ENCODE results near the gene PRRC2B.

The PRRC2B gene

GRCh38 chr9:131484560-131485185, 90.8 kb downstream of the PRRC2B start:
- in situ Hi-C loops (cut with HindIII; ENCODE audit: low pct_ligation_motif_present, low sequenced_read_pairs), result no loop called here
- H3K36me3 ChIP-seq (replicated peaks), result peaks cover 95% of the 10 kb centered on the region
- no peaks in the 10 kb centered on the region for H3K27me3 ChIP-seq (replicated peaks)
- DNase-seq, result no peak
- no peak for TF ChIP-seq CTCF (IDR thresholded peaks at IDR 0.05; ENCODE audit: low read depth, low read length, missing control alignments)
- H3K27ac ChIP-seq, result no peak overlapping the region
- H3K4me3 ChIP-seq (ENCODE audit: low read depth, low read length), result no peak overlapping the region

GRCh38 chr9:131485206-131485605, 91.3 kb downstream of the PRRC2B start:
- no peak overlapping the region for H3K4me3 ChIP-seq (ENCODE audit: low read depth, low read length)
- H3K27ac ChIP-seq, result no peak overlapping the region
- no peak for TF ChIP-seq CTCF (IDR thresholded peaks at IDR 0.05; ENCODE audit: low read depth, low read length, missing control alignments)
- H3K27me3 ChIP-seq (replicated peaks), result no peaks in the 10 kb centered on the region
- no peak for DNase-seq
- in situ Hi-C loops (cut with HindIII; ENCODE audit: low pct_ligation_motif_present, low sequenced_read_pairs), result no loop called here
- H3K36me3 ChIP-seq (replicated peaks), result peaks cover 95% of the 10 kb centered on the region

GRCh38 chr9:131485728-131486422, 92.0 kb downstream of the PRRC2B start:
- peaks cover 96% of the 10 kb centered on the region for H3K36me3 ChIP-seq (replicated peaks)
- in situ Hi-C loops (cut with HindIII; ENCODE audit: low pct_ligation_motif_present, low sequenced_read_pairs), result no loop called here

GRCh38 chr9:131487001-131487400, 93.1 kb downstream of the PRRC2B start:
- Histone ChIP-seq H3K36me3 (replicated peaks) (peaks cover 99% of the 10 kb centered on the region), H3K4me3 (ENCODE audit: low read depth, low read length) (no peak overlapping the region), H3K27me3 (replicated peaks) (no peaks in the 10 kb centered on the region), H3K27ac (no peak overlapping the region)
- in situ Hi-C loops (cut with HindIII; ENCODE audit: low pct_ligation_motif_present, low sequenced_read_pairs), result no loop called here
- DNase-seq, result no peak
- TF ChIP-seq CTCF (IDR thresholded peaks at IDR 0.05; ENCODE audit: low read depth, low read length, missing control alignments), result no peak

More at GRCh38 chr9:131485728-131486422, 92.0 kb downstream of the PRRC2B start:
- no peak for DNase-seq
- TF ChIP-seq CTCF (IDR thresholded peaks at IDR 0.05; ENCODE audit: low read depth, low read length, missing control alignments), result no peak
- no peaks in the 10 kb centered on the region for H3K27me3 ChIP-seq (replicated peaks)
- H3K27ac ChIP-seq, result no peak overlapping the region
- no peak overlapping the region for H3K4me3 ChIP-seq (ENCODE audit: low read depth, low read length)

- Histone ChIP-seq H3K36me3 (replicated peaks) (peaks cover 99% of the 10 kb centered on the region), H3K27me3 (replicated peaks) (no peaks in the 10 kb centered on the region), H3K27ac (no peak overlapping the region), H3K4me3 (ENCODE audit: low read depth, low read length) (no peak overlapping the region)
- in situ Hi-C loops (cut with HindIII; ENCODE audit: low pct_ligation_motif_present, low sequenced_read_pairs), result no loop called here
- no peak for DNase-seq
- no peak for TF ChIP-seq CTCF (IDR thresholded peaks at IDR 0.05; ENCODE audit: low read depth, low read length, missing control alignments)
Measured at GRCh38 chr9:131487621-131488031, 93.7 kb downstream of the PRRC2B start.

Data from brain microvascular endothelial cell (primary cell).